ENCODE data around the gene COL18A1. TPM values are rescaled to one million over a fixed set of nuclear protein-coding genes. Genes with fewer than 3 reads are reported as not detected.

The COL18A1 gene
- total and polyA plus RNA-seq, 9 of the 15 experiments (the other 6 are each of a cell fraction or from before 2014, with no cell fraction given) = 0.14 to 16.4 (median 2.0) TPM

- TF ChIP-seq, protein P1, sequence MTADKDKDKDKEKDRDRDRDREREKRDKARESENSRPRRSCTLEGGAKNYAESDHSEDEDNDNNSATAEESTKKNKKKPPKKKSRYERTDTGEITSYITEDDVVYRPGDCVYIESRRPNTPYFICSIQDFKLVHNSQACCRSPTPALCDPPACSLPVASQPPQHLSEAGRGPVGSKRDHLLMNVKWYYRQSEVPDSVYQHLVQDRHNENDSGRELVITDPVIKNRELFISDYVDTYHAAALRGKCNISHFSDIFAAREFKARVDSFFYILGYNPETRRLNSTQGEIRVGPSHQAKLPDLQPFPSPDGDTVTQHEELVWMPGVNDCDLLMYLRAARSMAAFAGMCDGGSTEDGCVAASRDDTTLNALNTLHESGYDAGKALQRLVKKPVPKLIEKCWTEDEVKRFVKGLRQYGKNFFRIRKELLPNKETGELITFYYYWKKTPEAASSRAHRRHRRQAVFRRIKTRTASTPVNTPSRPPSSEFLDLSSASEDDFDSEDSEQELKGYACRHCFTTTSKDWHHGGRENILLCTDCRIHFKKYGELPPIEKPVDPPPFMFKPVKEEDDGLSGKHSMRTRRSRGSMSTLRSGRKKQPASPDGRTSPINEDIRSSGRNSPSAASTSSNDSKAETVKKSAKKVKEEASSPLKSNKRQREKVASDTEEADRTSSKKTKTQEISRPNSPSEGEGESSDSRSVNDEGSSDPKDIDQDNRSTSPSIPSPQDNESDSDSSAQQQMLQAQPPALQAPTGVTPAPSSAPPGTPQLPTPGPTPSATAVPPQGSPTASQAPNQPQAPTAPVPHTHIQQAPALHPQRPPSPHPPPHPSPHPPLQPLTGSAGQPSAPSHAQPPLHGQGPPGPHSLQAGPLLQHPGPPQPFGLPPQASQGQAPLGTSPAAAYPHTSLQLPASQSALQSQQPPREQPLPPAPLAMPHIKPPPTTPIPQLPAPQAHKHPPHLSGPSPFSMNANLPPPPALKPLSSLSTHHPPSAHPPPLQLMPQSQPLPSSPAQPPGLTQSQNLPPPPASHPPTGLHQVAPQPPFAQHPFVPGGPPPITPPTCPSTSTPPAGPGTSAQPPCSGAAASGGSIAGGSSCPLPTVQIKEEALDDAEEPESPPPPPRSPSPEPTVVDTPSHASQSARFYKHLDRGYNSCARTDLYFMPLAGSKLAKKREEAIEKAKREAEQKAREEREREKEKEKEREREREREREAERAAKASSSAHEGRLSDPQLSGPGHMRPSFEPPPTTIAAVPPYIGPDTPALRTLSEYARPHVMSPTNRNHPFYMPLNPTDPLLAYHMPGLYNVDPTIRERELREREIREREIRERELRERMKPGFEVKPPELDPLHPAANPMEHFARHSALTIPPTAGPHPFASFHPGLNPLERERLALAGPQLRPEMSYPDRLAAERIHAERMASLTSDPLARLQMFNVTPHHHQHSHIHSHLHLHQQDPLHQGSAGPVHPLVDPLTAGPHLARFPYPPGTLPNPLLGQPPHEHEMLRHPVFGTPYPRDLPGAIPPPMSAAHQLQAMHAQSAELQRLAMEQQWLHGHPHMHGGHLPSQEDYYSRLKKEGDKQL (CRISPR knock-in tag; IDR thresholded peaks at IDR 0.05; ENCODE audit: borderline replicate concordance) = no peak
- TF ChIP-seq, protein P2, sequence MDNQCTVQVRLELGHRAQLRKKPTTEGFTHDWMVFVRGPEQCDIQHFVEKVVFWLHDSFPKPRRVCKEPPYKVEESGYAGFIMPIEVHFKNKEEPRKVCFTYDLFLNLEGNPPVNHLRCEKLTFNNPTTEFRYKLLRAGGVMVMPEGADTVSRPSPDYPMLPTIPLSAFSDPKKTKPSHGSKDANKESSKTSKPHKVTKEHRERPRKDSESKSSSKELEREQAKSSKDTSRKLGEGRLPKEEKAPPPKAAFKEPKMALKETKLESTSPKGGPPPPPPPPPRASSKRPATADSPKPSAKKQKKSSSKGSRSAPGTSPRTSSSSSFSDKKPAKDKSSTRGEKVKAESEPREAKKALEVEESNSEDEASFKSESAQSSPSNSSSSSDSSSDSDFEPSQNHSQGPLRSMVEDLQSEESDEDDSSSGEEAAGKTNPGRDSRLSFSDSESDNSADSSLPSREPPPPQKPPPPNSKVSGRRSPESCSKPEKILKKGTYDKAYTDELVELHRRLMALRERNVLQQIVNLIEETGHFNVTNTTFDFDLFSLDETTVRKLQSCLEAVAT (IDR thresholded peaks at IDR 0.05) = peak in 1 of 2 experiments; percentile 79; a peak in 2 of 4 replicates
- TF ChIP-seq NCOR1 (IDR thresholded peaks at IDR 0.05) = no peak
- TF ChIP-seq ZNF316 (IDR thresholded peaks at IDR 0.05) = peak; percentile 99
- TF ChIP-seq PTBP1 (IDR thresholded peaks at IDR 0.05; ENCODE audit: low read depth, low read length) = no peak
- TF ChIP-seq ELK3 (CRISPR knock-in tag; IDR thresholded peaks at IDR 0.05) = no peak
- TF ChIP-seq POLR2A (conservative IDR thresholded peaks at IDR 0.05) = no peak
- TF ChIP-seq ZNF778 (CRISPR knock-in tag; IDR thresholded peaks at IDR 0.05) = no peak
- no peak for TF ChIP-seq ZNF134 (CRISPR knock-in tag; conservative IDR thresholded peaks at IDR 0.05)
- no peak for TF ChIP-seq RNF2 (IDR thresholded peaks at IDR 0.05)
- TF ChIP-seq NFE2L1 (tag; IDR thresholded peaks at IDR 0.05; ENCODE audit: borderline replicate concordance, low read depth) = no peak
- no peak for TF ChIP-seq HIVEP1 (CRISPR knock-in tag; IDR thresholded peaks at IDR 0.05)
- no peak for TF ChIP-seq HSF4 (CRISPR knock-in tag; IDR thresholded peaks at IDR 0.05; ENCODE audit: borderline replicate concordance)
- no peak for TF ChIP-seq HINFP (tag; conservative IDR thresholded peaks at IDR 0.05; ENCODE audit: low read depth)
- TF ChIP-seq ZNF57 (CRISPR knock-in tag; IDR thresholded peaks at IDR 0.05) = no peak
- no peak for TF ChIP-seq KLF1 (tag; IDR thresholded peaks at IDR 0.05)
- no peak for TF ChIP-seq E2F3 (CRISPR knock-in tag; IDR thresholded peaks at IDR 0.05)
- 0 out of 4 replicates have a peak, but pooled peaks of 1 of the 2 experiments have one; percentile 18 for TF ChIP-seq FOXK2 (conservative IDR thresholded peaks at IDR 0.05 in 1 of 2, IDR thresholded peaks at IDR 0.05 in 1 of 2; ENCODE audit: low read depth in 2 of 2)
- TF ChIP-seq ZNF551 (CRISPR knock-in tag; IDR thresholded peaks at IDR 0.05) = no peak
- 0 out of 2 replicates have a peak, but pooled peaks have one; percentile 15 for TF ChIP-seq TAL1 (IDR thresholded peaks at IDR 0.05)
- TF ChIP-seq ZNF444 (CRISPR knock-in tag; IDR thresholded peaks at IDR 0.05) = no peak
- TF ChIP-seq ZBTB8A (IDR thresholded peaks at IDR 0.05; ENCODE audit: partially characterized antibody) = no peak
- TF ChIP-seq MAFF (IDR thresholded peaks at IDR 0.05; ENCODE audit: low read length) = peak; percentile 92
Observed at GRCh38 chr21:45401054-45401518, 3.9 kb upstream of the COL18A1 start (continued).
